Measurements from ENCODE around the gene PIGB. TPM values are rescaled to one million over a fixed set of nuclear protein-coding genes. Genes with fewer than 3 reads are reported as not detected.

PIGB gene
- total and polyA plus RNA-seq, 2 of the 13 experiments (the other 11 are each of a cell fraction or from before 2014, with no cell fraction given), result 14.5 to 19.1 TPM

GRCh38 chr15:55327387-55327786 is 8.4 kb downstream of the PIGB start (continued):
- no peak for TF ChIP-seq ATF7 (IDR thresholded peaks at IDR 0.05)
- TF ChIP-seq ATF7 (CRISPR knock-in tag; IDR thresholded peaks at IDR 0.05), result no peak
- TF ChIP-seq ZNF652 (CRISPR knock-in tag; IDR thresholded peaks at IDR 0.05; ENCODE audit: borderline replicate concordance, low read depth), result no peak
- no peak for TF ChIP-seq ZFYVE20 (CRISPR knock-in tag; IDR thresholded peaks at IDR 0.05; ENCODE audit: borderline replicate concordance, low read depth)
- TF ChIP-seq NR2F6 (IDR thresholded peaks at IDR 0.05), result no peak
- TF ChIP-seq NR2F6 (CRISPR knock-in tag; IDR thresholded peaks at IDR 0.05), result no peak
- TF ChIP-seq, protein P1, sequence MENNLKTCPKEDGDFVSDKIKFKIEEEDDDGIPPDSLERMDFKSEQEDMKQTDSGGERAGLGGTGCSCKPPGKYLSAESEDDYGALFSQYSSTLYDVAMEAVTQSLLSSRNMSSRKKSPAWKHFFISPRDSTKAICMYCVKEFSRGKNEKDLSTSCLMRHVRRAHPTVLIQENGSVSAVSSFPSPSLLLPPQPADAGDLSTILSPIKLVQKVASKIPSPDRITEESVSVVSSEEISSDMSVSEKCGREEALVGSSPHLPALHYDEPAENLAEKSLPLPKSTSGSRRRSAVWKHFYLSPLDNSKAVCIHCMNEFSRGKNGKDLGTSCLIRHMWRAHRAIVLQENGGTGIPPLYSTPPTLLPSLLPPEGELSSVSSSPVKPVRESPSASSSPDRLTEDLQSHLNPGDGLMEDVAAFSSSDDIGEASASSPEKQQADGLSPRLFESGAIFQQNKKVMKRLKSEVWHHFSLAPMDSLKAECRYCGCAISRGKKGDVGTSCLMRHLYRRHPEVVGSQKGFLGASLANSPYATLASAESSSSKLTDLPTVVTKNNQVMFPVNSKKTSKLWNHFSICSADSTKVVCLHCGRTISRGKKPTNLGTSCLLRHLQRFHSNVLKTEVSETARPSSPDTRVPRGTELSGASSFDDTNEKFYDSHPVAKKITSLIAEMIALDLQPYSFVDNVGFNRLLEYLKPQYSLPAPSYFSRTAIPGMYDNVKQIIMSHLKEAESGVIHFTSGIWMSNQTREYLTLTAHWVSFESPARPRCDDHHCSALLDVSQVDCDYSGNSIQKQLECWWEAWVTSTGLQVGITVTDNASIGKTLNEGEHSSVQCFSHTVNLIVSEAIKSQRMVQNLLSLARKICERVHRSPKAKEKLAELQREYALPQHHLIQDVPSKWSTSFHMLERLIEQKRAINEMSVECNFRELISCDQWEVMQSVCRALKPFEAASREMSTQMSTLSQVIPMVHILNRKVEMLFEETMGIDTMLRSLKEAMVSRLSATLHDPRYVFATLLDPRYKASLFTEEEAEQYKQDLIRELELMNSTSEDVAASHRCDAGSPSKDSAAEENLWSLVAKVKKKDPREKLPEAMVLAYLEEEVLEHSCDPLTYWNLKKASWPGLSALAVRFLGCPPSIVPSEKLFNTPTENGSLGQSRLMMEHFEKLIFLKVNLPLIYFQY (CRISPR knock-in tag; IDR thresholded peaks at IDR 0.05; ENCODE audit: borderline replicate concordance), result no peak
- TF ChIP-seq DRAP1 (CRISPR knock-in tag; IDR thresholded peaks at IDR 0.05), result no peak
- TF ChIP-seq ZNF746 (CRISPR knock-in tag; IDR thresholded peaks at IDR 0.05), result no peak

DNA sequence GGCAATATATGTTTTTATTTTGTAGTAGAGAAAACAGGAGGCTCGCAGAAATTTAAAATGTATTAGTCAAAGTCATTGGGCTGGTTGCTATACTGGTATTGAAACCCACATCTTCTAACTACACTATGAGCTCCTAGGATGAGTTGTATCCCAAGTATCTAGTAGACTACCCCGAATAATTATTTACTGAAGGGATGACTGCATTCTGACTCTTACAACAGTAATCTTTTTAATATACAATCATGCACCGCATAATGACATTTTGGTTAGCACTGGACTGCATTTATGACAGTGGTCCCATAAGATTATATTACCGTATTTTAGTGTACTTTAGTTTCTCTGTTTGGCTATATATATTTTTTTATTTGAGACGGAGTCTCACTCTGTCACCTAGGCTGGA is 15.3 kb downstream of the PIGB start:
- intact Hi-C loops (cut with micrococcal nuclease; ENCODE audit: unreplicated experiment) (no loop called here), in situ Hi-C loops (cut with HindIII; ENCODE audit: extremely low pct_ligation_motif_present, low pct_unique_long_range_greater_than_20kb) (no loop called here)
- Histone ChIP-seq H4K20me1 (ENCODE audit: insufficient read depth, low read length) (no peaks in the 10 kb centered on the region), H3K9ac (ENCODE audit: insufficient read depth, low read depth, low read length) (no peak overlapping the region), H2AFZ (ENCODE audit: low read length) (no peak overlapping the region), H3K27me3 (ENCODE audit: control insufficient read depth in 1 of 2, insufficient read depth in 2 of 2, low read length in 2 of 2) (no peaks in the 10 kb centered on the region), H3K36me3 (replicated peaks in 1 of 2; ENCODE audit: control insufficient read depth in 1 of 2, insufficient read depth in 2 of 2, low read length in 2 of 2) (peaks cover 1 to 16% of the 10 kb centered on the region in 2 experiments; a peak in 3 of 5 replicates), H3K4me3 (replicated peaks in 1 of 3; ENCODE audit: insufficient read depth in 1 of 3, low read depth in 2 of 3, low read length in 3 of 3) (no peak overlapping the region), H3K9me3 (ENCODE audit: low read length) (no peaks in the 10 kb centered on the region), H3K4me2 (ENCODE audit: low read depth, low read length) (no peak overlapping the region), H3K4me1 (ENCODE audit: insufficient read depth, low read length) (no peaks in the 10 kb centered on the region), H3K79me2 (ENCODE audit: insufficient read depth, low read length) (no peaks in the 10 kb centered on the region), H3K27ac (ENCODE audit: extremely low read length, insufficient read depth, low read length) (no peak overlapping the region)
- ATAC-seq (no peak), FAIRE-seq (no peak), DNase-seq (ENCODE audit: low spot score) (no peak)
- TF ChIP-seq, protein P2, sequence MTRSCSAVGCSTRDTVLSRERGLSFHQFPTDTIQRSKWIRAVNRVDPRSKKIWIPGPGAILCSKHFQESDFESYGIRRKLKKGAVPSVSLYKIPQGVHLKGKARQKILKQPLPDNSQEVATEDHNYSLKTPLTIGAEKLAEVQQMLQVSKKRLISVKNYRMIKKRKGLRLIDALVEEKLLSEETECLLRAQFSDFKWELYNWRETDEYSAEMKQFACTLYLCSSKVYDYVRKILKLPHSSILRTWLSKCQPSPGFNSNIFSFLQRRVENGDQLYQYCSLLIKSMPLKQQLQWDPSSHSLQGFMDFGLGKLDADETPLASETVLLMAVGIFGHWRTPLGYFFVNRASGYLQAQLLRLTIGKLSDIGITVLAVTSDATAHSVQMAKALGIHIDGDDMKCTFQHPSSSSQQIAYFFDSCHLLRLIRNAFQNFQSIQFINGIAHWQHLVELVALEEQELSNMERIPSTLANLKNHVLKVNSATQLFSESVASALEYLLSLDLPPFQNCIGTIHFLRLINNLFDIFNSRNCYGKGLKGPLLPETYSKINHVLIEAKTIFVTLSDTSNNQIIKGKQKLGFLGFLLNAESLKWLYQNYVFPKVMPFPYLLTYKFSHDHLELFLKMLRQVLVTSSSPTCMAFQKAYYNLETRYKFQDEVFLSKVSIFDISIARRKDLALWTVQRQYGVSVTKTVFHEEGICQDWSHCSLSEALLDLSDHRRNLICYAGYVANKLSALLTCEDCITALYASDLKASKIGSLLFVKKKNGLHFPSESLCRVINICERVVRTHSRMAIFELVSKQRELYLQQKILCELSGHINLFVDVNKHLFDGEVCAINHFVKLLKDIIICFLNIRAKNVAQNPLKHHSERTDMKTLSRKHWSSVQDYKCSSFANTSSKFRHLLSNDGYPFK (CRISPR knock-in tag; IDR thresholded peaks at IDR 0.05; ENCODE audit: borderline replicate concordance), result no peak
- TF ChIP-seq ZNF570 (CRISPR knock-in tag; IDR thresholded peaks at IDR 0.05; ENCODE audit: borderline replicate concordance) (no peak), ZNF703 (CRISPR knock-in tag; IDR thresholded peaks at IDR 0.05; ENCODE audit: borderline replicate concordance) (no peak), ZNF556 (CRISPR knock-in tag; IDR thresholded peaks at IDR 0.05; ENCODE audit: borderline replicate concordance) (no peak), FIP1L1 (IDR thresholded peaks at IDR 0.05; ENCODE audit: borderline replicate concordance, insufficient read depth, low read depth, low read length) (no peak), ZKSCAN1 (IDR thresholded peaks at IDR 0.05; ENCODE audit: low read length) (no peak), MAFF (IDR thresholded peaks at IDR 0.05; ENCODE audit: low read depth, low read length) (no peak)
- POLR2A ChIA-PET, result no interaction called here
- BruUV-seq (replicated peaks), result no TSS peak
- CTCF ChIA-PET (ENCODE audit: low intra/inter-chr PET ratio, low total read pairs), result no interaction called here
- 94% methylated on average over 5 of the region's 5 CpGs for WGBS (ENCODE audit: low lambda C conversion rate)

All from HepG2 (cell line).